ENCODE results near the gene ATP11B.

The ATP11B gene

GRCh38 chr3:182782149-182782548, 11.2 kb upstream of the ATP11B start:
- no peaks in the 10 kb centered on the region for H3K27me3 ChIP-seq (ENCODE audit: control insufficient read depth in 1 of 2, insufficient read depth in 2 of 2, low read length in 2 of 2)
- no peak overlapping the region for H3K27ac ChIP-seq (ENCODE audit: low read depth, low read length)
- H3K9ac ChIP-seq (ENCODE audit: low read depth in 1 of 2, low read length in 2 of 2) = no peak overlapping the region
- H3K36me3 ChIP-seq (ENCODE audit: control insufficient read depth in 1 of 2, insufficient read depth in 2 of 2, low read length in 2 of 2) = no peaks in the 10 kb centered on the region
- H3K4me3 ChIP-seq (ENCODE audit: low read depth in 1 of 2, low read length in 2 of 2) = no peak overlapping the region
- peaks cover 0 to 7% of the 10 kb centered on the region in 2 donors for H3K4me1 ChIP-seq (ENCODE audit: control insufficient read depth in 1 of 2, insufficient read depth in 2 of 2, low read length in 2 of 2)
- peaks cover under 1 to 1% of the 10 kb centered on the region in 2 donors for H3K9me3 ChIP-seq (ENCODE audit: control insufficient read depth in 1 of 2, low read length in 2 of 2)

- H3K4me3 ChIP-seq (ENCODE audit: low read depth in 1 of 2, low read length in 2 of 2) = no peak overlapping the region
- no peaks in the 10 kb centered on the region for H3K27me3 ChIP-seq (ENCODE audit: control insufficient read depth in 1 of 2, insufficient read depth in 2 of 2, low read length in 2 of 2)
- no peak overlapping the region for H3K9ac ChIP-seq (ENCODE audit: low read depth in 1 of 2, low read length in 2 of 2)
- H3K4me1 ChIP-seq (ENCODE audit: control insufficient read depth in 1 of 2, insufficient read depth in 2 of 2, low read length in 2 of 2) = peaks cover 0 to 7% of the 10 kb centered on the region in 2 donors
- no peaks in the 10 kb centered on the region for H3K36me3 ChIP-seq (ENCODE audit: control insufficient read depth in 1 of 2, insufficient read depth in 2 of 2, low read length in 2 of 2)
- H3K9me3 ChIP-seq (ENCODE audit: control insufficient read depth in 1 of 2, low read length in 2 of 2) = no peaks in the 10 kb centered on the region
- no peak overlapping the region for H3K27ac ChIP-seq (ENCODE audit: low read depth, low read length)
These were observed 10.2 kb upstream of the ATP11B start for GRCh38 chr3:182783106-182783505.

DNA sequence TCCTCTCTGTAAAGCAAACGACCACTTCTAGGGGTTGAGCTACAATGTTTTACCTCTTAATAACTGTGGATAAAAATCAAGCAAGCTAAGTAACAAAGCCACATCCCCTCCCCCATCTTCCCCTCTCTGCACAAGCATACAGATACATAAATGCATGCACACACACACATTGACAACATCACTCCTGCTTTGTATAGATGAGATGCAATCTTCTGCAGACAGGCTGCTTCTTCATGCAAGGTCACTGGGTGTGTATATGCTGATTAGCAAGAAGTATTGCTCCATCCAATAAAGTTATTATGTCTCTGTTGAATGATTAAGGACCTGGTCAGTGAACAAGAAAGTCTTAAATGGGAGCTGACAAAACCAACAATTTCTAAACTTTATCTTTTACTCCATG, 8.8 kb upstream of the ATP11B start:
- H3K36me3 ChIP-seq (ENCODE audit: control insufficient read depth in 1 of 2, insufficient read depth in 2 of 2, low read length in 2 of 2) = no peaks in the 10 kb centered on the region

GRCh38 chr3:182785142-182785541, 8.2 kb upstream of the ATP11B start:
- no peak overlapping the region for H3K27ac ChIP-seq (ENCODE audit: low read depth, low read length)
- no peaks in the 10 kb centered on the region for H3K36me3 ChIP-seq (ENCODE audit: control insufficient read depth in 1 of 2, insufficient read depth in 2 of 2, low read length in 2 of 2)
- no peaks in the 10 kb centered on the region for H3K9me3 ChIP-seq (ENCODE audit: control insufficient read depth in 1 of 2, low read length in 2 of 2)
- H3K9ac ChIP-seq (ENCODE audit: low read depth in 1 of 2, low read length in 2 of 2) = no peak overlapping the region
- H3K4me3 ChIP-seq (ENCODE audit: low read depth in 1 of 2, low read length in 2 of 2) = no peak overlapping the region
- no peaks in the 10 kb centered on the region for H3K27me3 ChIP-seq (ENCODE audit: control insufficient read depth in 1 of 2, insufficient read depth in 2 of 2, low read length in 2 of 2)
- peaks cover 0 to 7% of the 10 kb centered on the region in 2 donors for H3K4me1 ChIP-seq (ENCODE audit: control insufficient read depth in 1 of 2, insufficient read depth in 2 of 2, low read length in 2 of 2)

More for the DNA sequence above, 8.8 kb upstream of the ATP11B start:
- Histone ChIP-seq H3K4me1 (ENCODE audit: control insufficient read depth in 1 of 2, insufficient read depth in 2 of 2, low read length in 2 of 2) (peaks cover 0 to 7% of the 10 kb centered on the region in 2 donors), H3K9ac (ENCODE audit: low read depth in 1 of 2, low read length in 2 of 2) (no peak overlapping the region), H3K27ac (ENCODE audit: low read depth, low read length) (no peak overlapping the region), H3K4me3 (ENCODE audit: low read depth in 1 of 2, low read length in 2 of 2) (no peak overlapping the region), H3K27me3 (ENCODE audit: control insufficient read depth in 1 of 2, insufficient read depth in 2 of 2, low read length in 2 of 2) (no peaks in the 10 kb centered on the region), H3K9me3 (ENCODE audit: control insufficient read depth in 1 of 2, low read length in 2 of 2) (no peaks in the 10 kb centered on the region)

DNA sequence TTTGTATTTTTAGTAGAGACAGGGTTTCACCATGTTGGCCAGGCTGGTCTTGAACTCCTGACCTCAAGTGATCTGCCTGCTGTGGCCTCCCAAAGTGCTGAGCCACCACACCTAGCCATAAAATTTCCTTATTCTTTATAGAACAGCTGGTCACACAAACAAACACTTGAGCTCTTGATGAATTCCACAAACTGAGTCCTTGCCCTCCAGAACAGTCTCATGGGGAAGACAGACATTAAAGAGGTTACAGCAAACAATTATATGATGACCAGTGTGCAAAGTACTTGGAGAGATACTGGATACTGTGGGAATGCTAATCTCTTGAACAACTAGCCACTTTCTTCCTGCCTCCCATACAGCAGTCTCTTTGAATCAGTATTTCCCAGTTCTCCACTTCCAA, 7.5 kb upstream of the ATP11B start:
- no peak overlapping the region for H3K27ac ChIP-seq (ENCODE audit: low read depth, low read length)
- H3K36me3 ChIP-seq (ENCODE audit: control insufficient read depth in 1 of 2, insufficient read depth in 2 of 2, low read length in 2 of 2) = no peaks in the 10 kb centered on the region
- H3K4me1 ChIP-seq (ENCODE audit: control insufficient read depth in 1 of 2, insufficient read depth in 2 of 2, low read length in 2 of 2) = peaks cover 0 to 7% of the 10 kb centered on the region in 2 donors
- no peak overlapping the region for H3K4me3 ChIP-seq (ENCODE audit: low read depth in 1 of 2, low read length in 2 of 2)
- no peaks in the 10 kb centered on the region for H3K27me3 ChIP-seq (ENCODE audit: control insufficient read depth in 1 of 2, insufficient read depth in 2 of 2, low read length in 2 of 2)
- no peaks in the 10 kb centered on the region for H3K9me3 ChIP-seq (ENCODE audit: control insufficient read depth in 1 of 2, low read length in 2 of 2)
- H3K9ac ChIP-seq (ENCODE audit: low read depth in 1 of 2, low read length in 2 of 2) = no peak overlapping the region

GRCh38 chr3:182786564-182787196, 6.6 kb upstream of the ATP11B start:
- Histone ChIP-seq H3K36me3 (ENCODE audit: control insufficient read depth in 1 of 2, insufficient read depth in 2 of 2, low read length in 2 of 2) (no peaks in the 10 kb centered on the region), H3K27ac (ENCODE audit: low read depth, low read length) (no peak overlapping the region), H3K4me1 (ENCODE audit: control insufficient read depth in 1 of 2, insufficient read depth in 2 of 2, low read length in 2 of 2) (peaks cover 0 to 7% of the 10 kb centered on the region in 2 donors), H3K4me3 (ENCODE audit: low read depth in 1 of 2, low read length in 2 of 2) (no peak overlapping the region), H3K27me3 (ENCODE audit: control insufficient read depth in 1 of 2, insufficient read depth in 2 of 2, low read length in 2 of 2) (no peaks in the 10 kb centered on the region), H3K9ac (ENCODE audit: low read depth in 1 of 2, low read length in 2 of 2) (no peak overlapping the region), H3K9me3 (ENCODE audit: control insufficient read depth in 1 of 2, low read length in 2 of 2) (no peaks in the 10 kb centered on the region)

DNA sequence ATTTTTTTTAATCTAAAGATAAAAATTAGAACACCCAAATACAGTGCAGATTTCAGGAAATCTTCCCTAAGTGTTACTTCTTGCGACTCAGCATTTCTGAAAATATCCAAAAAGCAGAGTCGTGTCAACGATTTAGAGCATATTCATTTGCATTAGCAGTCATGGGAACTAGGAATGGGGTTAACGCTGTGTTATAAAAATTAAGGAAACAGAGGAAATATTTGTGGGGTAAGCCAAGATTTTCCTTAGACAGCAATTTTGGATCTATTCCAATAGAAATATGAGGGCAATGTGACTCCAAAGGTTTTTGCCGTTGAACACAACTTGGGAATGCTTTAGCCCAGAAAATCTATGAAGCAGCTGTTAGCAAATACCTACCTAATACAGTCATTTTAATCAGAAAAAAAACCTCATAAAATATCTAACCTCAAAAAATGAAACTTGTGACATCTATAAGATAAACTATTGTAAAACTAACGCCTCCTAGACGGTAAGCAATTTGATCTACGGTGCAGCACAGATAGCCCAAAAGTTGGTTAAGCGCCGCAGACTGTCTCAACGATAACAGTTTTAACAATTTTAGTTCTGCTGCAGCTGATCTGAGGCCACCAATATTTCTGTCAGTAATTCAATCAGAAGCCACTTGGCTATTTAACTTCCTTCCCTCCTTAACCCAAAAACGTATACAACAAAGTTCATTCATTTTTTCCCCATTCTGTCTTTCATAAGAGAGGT, 5.8 kb upstream of the ATP11B start:
- no peak overlapping the region for H3K4me3 ChIP-seq (ENCODE audit: low read depth in 1 of 2, low read length in 2 of 2)
- H3K27ac ChIP-seq (ENCODE audit: low read depth, low read length) = no peak overlapping the region
- peaks cover 0 to 4% of the 10 kb centered on the region in 2 donors for H3K4me1 ChIP-seq (ENCODE audit: control insufficient read depth in 1 of 2, insufficient read depth in 2 of 2, low read length in 2 of 2)
- no peak overlapping the region for H3K9ac ChIP-seq (ENCODE audit: low read depth in 1 of 2, low read length in 2 of 2)
- no peaks in the 10 kb centered on the region for H3K27me3 ChIP-seq (ENCODE audit: control insufficient read depth in 1 of 2, insufficient read depth in 2 of 2, low read length in 2 of 2)
- no peaks in the 10 kb centered on the region for H3K9me3 ChIP-seq (ENCODE audit: control insufficient read depth in 1 of 2, low read length in 2 of 2)
- H3K36me3 ChIP-seq (ENCODE audit: control insufficient read depth in 1 of 2, insufficient read depth in 2 of 2, low read length in 2 of 2) = no peaks in the 10 kb centered on the region

DNA sequence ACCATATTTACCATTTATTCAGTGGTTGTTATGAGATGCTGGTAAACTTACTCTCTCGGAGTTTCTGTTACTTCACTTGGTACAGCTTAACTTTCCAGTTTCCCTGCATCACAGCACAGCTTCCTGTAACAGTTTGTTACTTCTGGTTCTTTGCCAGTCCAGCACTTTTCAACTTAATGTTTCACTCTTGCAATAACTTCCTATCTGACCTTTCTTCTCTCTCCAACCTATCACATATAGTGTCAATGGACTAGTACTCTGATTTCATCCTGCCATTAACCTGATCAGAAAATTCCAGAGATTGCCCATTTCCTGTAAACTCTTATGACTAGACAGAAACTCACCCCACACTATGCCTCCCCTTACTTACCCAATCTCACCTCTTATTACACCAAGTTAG, 3.9 kb upstream of the ATP11B start:
- H3K4me3 ChIP-seq (ENCODE audit: low read depth in 1 of 2, low read length in 2 of 2) = no peak overlapping the region
- no peak overlapping the region for H3K9ac ChIP-seq (ENCODE audit: low read depth in 1 of 2, low read length in 2 of 2)
- H3K4me1 ChIP-seq (ENCODE audit: control insufficient read depth in 1 of 2, insufficient read depth in 2 of 2, low read length in 2 of 2) = peaks cover 0 to 2% of the 10 kb centered on the region in 2 donors
- H3K27me3 ChIP-seq (ENCODE audit: control insufficient read depth in 1 of 2, insufficient read depth in 2 of 2, low read length in 2 of 2) = no peaks in the 10 kb centered on the region
- H3K9me3 ChIP-seq (ENCODE audit: control insufficient read depth in 1 of 2, low read length in 2 of 2) = no peaks in the 10 kb centered on the region
- no peaks in the 10 kb centered on the region for H3K36me3 ChIP-seq (ENCODE audit: control insufficient read depth in 1 of 2, insufficient read depth in 2 of 2, low read length in 2 of 2)
- H3K27ac ChIP-seq (ENCODE audit: low read depth, low read length) = no peak overlapping the region

DNA sequence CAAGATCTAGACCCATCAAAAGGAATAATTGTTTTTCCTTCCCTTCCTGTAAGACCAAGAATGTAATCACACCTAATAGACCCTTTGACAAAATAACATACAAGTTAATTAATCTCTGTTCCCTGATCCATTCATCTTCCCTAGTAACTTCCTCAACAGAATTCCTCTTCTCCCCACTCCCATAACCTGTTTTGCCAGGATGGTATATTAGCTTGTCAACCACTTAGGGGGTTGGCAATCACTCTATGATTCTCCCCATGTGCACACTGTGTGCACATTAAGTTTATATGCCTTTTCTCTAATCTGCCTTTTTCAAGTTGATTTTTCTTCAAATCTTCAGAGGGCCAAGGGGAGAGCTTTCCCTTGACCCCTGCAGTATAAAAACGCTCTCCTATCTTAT, 2.7 kb upstream of the ATP11B start:
- Histone ChIP-seq H3K4me3 (ENCODE audit: low read depth in 1 of 2, low read length in 2 of 2) (no peak overlapping the region), H3K9me3 (ENCODE audit: control insufficient read depth in 1 of 2, low read length in 2 of 2) (no peaks in the 10 kb centered on the region), H3K4me1 (ENCODE audit: control insufficient read depth in 1 of 2, insufficient read depth in 2 of 2, low read length in 2 of 2) (peaks cover 6 to 14% of the 10 kb centered on the region in 2 donors), H3K36me3 (ENCODE audit: control insufficient read depth in 1 of 2, insufficient read depth in 2 of 2, low read length in 2 of 2) (no peaks in the 10 kb centered on the region), H3K27me3 (ENCODE audit: control insufficient read depth in 1 of 2, insufficient read depth in 2 of 2, low read length in 2 of 2) (no peaks in the 10 kb centered on the region), H3K27ac (ENCODE audit: low read depth, low read length) (no peak overlapping the region), H3K9ac (ENCODE audit: low read depth in 1 of 2, low read length in 2 of 2) (no peak overlapping the region)

GRCh38 chr3:182793663-182794454, 555 bp downstream of the ATP11B start:
- Histone ChIP-seq H3K9me3 (ENCODE audit: control insufficient read depth in 1 of 2, low read length in 2 of 2) (no peaks in the 10 kb centered on the region), H3K9ac (ENCODE audit: low read depth in 1 of 2, low read length in 2 of 2) (peak overlapping the region; percentile 99), H3K4me3 (ENCODE audit: low read depth in 1 of 2, low read length in 2 of 2) (peak overlapping the region; percentile 97 to 100), H3K36me3 (ENCODE audit: control insufficient read depth in 1 of 2, insufficient read depth in 2 of 2, low read length in 2 of 2) (no peaks in the 10 kb centered on the region), H3K4me1 (ENCODE audit: control insufficient read depth in 1 of 2, insufficient read depth in 2 of 2, low read length in 2 of 2) (peaks cover 18 to 27% of the 10 kb centered on the region in 2 donors), H3K27me3 (ENCODE audit: control insufficient read depth in 1 of 2, insufficient read depth in 2 of 2, low read length in 2 of 2) (no peaks in the 10 kb centered on the region), H3K27ac (ENCODE audit: low read depth, low read length) (peak overlapping the region; percentile 93)
